Epidermal melanocyte (primary cell): ENCODE data around the gene DLX4.

ENCODE experiments used
- DNase-seq: peaks from one replicate; pipeline ENCODE4 v3.0.0; 2011; ENCODE audit warnings: low spot score; ENCODE audit not compliant: insufficient read length

DLX4 gene

DNA sequence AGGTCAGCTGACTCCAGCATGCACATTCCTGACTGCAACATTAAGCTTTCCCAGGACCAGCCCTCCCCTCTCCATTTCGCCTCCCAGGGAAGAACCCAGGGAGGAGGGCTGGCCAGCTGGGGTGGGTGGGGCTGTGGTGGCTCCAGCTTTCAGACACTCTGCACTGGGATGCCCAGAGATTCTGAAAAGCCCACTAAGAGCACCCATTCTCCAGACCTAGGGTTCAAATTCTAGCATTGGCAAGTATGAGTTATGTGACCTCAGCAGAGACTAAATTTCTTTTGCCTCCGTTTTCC is 18.2 kb downstream of the DLX4 start:
- no peak for DNase-seq

- no peak for DNase-seq
Observed at GRCh38 chr17:49987681-49988441, 18.9 kb downstream of the DLX4 start.

DNA sequence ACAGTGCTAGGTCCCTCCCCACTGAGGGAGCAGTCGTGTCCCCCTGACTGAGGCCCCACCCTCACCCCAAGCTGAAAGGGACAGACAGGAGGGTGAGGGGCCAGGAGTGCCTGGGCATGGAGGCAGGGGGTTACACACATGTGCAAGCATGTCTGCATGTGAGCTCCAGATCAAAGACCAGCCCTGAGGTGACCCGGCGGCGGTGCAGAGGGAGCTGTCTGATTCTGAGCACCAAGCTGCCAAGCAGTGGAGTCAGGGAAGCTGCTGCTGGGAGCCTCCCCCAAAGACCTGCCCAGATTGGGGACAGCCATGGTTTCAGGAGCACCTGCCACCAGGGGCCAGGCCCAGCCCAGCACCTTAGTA is 20.5 kb downstream of the DLX4 start:
- DNase-seq, result no peak

DNA sequence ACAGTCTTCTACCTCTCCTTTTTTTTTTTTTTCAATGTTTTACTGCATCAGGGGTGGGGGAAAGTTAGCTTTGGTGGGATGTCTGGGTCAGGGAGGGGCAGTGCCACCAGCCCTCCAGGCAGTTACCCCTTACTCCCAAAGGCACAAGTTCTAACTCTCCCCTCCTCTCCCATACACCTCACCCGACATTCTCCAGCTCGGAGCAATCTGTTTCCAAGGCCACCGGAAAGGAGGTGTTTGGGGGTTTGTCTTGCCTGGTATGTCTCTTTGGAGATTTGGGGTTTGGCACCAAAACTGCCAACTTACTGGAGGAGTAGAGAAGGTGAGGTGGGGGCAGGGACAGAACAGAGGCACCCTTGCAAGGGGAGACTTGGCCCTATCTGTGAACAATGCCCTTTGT is 21.3 kb downstream of the DLX4 start:
- DNase-seq, result no peak

- no peak for DNase-seq
Observed at GRCh38 chr17:49990921-49991320, 21.9 kb downstream of the DLX4 start.

GRCh38 chr17:49991409-49991808 is 22.4 kb downstream of the DLX4 start:
- no peak for DNase-seq

DNA sequence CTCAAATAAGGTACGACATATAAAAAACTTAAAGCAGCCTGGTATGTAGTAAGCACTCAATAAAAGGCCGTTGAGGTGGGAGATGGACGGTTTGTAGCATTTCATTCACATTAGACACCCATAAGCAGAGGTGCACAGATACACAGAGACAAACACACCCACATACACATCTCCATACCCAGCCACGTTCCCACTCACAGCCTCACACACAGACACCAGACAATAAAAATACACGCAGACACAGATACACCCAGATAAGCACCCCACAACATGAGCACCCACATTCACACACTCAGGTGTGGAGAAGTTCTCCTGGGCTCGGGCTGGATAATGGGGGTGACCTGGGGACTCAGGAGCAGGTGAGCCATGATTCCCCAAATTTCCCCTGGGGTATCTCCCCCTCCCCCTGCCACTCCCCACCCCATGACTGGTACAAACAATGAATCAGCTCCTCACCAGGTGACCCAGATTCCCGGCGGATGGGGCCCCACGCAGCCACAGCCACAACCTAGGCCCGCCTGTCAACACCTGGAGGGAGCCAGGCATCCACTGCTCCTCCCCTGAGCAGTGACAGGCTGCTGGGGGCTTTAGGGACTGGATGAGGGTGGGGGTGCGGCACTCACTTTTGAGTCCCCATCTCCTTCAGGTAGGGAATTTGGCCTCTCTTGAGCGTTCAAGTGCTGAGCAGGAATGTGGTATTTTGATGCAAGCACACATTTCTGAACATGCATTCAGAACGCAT is 23.4 kb downstream of the DLX4 start:
- no peak for DNase-seq

DNA sequence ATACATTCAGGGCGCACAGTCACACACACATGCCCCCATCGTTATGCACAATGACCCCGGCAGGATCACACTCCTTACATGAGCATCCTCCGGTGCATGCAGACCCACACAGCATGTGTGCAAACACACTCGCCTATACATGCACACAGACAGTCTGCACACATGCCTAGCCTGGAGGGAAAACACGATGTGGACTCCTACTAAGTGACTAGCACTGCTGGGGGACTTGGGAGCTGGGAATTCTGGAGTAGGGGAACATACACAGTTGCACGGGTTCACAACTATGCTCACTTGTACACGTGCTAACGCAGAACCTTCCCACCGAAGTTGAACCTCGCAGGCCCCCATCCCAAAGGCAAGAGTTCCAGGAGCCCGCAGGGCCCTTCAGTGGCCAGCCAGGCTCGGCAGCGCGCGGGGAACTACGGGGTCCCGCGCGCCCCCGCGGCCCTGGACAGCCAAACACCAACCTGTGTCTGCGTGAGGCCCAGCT is 24.0 kb downstream of the DLX4 start:
- DNase-seq, result no peak

DNA sequence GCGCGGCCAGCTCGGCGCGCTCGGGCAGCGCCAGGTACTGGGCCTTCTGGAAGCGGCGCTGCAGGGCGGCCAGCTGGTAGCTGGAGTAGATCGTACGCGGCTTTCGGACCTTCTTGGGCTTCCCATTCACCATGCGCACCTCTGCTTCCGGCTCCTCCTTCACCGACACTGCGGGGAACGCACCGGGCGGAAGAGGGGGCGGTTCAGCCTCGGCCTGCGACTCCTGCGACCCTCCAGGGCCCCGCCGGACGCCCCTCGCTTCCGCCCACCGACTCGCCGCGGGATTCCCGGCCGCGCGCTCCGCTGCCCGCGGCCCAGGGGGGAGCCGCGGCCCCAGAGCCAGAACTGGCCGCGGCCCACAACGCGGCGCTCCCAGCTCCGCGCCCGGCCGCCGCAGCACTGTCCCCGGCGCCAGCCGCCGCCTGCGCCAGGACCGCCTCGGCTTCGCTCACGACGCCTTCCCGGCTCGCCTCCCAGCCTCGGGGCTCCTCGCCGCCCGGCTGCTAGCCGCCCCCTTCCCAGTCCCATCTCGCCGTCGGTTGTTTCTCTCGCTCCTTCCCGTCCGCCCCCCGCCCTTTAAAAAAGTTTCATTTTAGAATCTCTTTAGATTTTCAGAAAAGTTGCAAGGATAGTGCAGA is 24.6 kb downstream of the DLX4 start:
- no peak for DNase-seq

- DNase-seq, result no peak
Observed at GRCh38 chr17:49994085-49995054, 25.4 kb downstream of the DLX4 start.

GRCh38 chr17:49995055-49995738 is 26.2 kb downstream of the DLX4 start, which contains the start of gene DLX3:
TSS of gene DLX3 (minus strand) at chr17:49995224. CDS start at chr17:49994998, 226 bp downstream.
- DNase-seq, result peak; percentile 65

DNA sequence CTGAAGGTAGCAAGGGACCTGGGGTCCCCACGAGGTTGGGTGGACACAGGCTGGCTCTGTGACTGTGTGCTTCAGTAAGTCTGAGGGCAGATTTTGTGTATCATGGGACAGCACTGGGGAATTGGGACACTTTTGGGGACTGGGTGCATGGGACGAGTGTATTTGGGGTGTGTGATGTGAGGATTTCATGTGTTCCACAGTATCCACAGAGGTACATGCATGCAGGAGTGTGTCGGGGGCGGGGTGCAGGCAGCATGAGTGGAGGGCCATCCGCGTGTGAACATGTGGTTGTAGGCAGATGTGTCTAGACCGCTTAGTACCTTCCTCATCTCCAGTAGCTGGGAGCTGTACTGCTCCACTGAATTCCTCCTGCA is 27.1 kb downstream of the DLX4 start:
- no peak for DNase-seq

- no peak for DNase-seq
Observed at GRCh38 chr17:49996495-49997300, 27.7 kb downstream of the DLX4 start.

DNA sequence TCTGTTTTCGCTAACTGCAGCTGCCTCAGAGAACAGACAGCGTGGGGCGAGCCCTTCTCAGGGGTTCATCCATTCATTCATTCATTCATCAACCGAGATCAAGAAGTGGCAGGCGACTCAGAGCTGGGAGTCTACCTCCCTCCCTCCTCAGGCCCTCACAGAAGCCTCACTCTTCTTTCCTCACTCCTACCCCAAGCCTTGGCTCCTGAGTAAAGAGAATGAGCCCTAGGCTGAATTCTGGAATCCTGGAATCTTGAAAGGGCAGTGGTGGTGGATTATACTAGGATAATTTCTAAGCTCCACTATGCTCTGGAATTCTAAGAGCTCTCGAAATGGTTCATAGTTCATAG is 28.3 kb downstream of the DLX4 start:
- DNase-seq, result no peak

- peak; percentile 77 for DNase-seq
Observed at GRCh38 chr17:49997773-49998703, 29.0 kb downstream of the DLX4 start.

DNA sequence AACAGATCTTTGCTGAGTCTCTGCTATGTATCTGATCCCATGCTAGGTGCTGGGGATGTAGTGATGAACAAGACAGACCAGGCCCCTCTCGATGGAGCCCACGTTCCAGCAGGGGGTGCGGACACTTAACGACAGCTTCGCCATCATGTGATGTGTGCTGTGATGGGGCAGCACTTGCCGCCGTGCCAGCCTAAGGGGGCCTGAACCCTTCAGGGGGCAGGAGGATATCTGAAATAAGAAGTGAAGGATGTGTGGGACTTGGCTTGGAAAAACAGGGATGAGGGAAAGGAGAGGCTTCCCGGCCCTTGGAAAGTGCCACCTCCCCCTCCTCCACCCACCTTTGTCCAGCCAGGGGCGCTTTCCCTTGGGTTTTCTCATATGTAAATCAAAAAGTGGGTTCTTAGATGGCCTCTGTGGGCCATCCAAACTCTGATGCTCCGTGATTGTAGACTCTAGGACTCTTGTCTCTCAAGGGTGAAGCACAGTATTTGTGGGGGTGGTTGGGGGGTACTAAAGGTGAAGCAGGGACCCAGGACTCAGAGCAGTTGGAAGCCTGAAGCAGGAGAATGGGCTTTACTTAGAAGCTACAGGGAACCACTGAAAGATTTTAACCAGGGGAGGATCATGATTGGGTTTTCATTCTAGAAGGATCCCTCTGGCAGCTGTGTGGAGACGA is 30.0 kb downstream of the DLX4 start:
- DNase-seq, result no peak

GRCh38 chr17:50003911-50004310 is 34.9 kb downstream of the DLX4 start:
- no peak for DNase-seq

GRCh38 chr17:50009282-50009681 is 40.3 kb downstream of the DLX4 start:
- DNase-seq, result no peak
